Parathyroid adenoma (tissue), 2 donors: ENCODE measurements around the gene TBC1D8.
"Not testable (repeated sequence)": the region's sequence is repeated elsewhere in the genome, so short reads cannot be mapped to it uniquely, and the experiment has no call there.

Source experiments
- H2AFZ ChIP-seq: fragments of 300-600 bp; sonication (generic); one replicate; pipeline ENCODE4 v1.7.0; 2017; ENCODE audit warnings: antibody characterized with exemption, mild to moderate bottlenecking
- H3K27ac ChIP-seq: fragments of 300-600 bp; sonication (generic); one replicate; pipeline ENCODE4 v1.7.0; 2017
- H3K27me3 ChIP-seq: fragments of 300-600 bp; sonication (generic); one replicate; pipeline ENCODE4 v1.7.0; 2017; ENCODE audit warnings: low read length; ENCODE audit not compliant: control insufficient read depth, insufficient read depth
- H3K36me3 ChIP-seq: fragments of 300-600 bp; sonication (generic); one replicate; pipeline ENCODE4 v1.7.0; 2017; ENCODE audit warnings: low read length; ENCODE audit not compliant: control insufficient read depth, insufficient read depth
- H3K4me1 ChIP-seq: fragments of 300-600 bp; sonication (generic); one replicate; pipeline ENCODE4 v1.7.0; 2017; ENCODE audit warnings: control low read depth
- H3K4me2 ChIP-seq: fragments of 300-600 bp; sonication (generic); one replicate; pipeline ENCODE4 v1.7.0; 2017; ENCODE audit warnings: low read length
- H3K4me3 ChIP-seq: fragments of 300-600 bp; sonication (generic); one replicate; pipeline ENCODE4 v1.7.0; 2017; ENCODE audit warnings: low read depth, low read length
- H3K79me2 ChIP-seq: fragments of 300-600 bp; sonication (generic); one replicate; pipeline ENCODE4 v1.7.0; 2017; ENCODE audit warnings: control low read depth
- H3K9ac ChIP-seq: fragments of 300-600 bp; sonication (generic); one replicate; pipeline ENCODE4 v1.7.0; 2017; ENCODE audit warnings: mild to moderate bottlenecking
- H3K9me3 ChIP-seq: fragments of 300-600 bp; sonication (generic); one replicate; pipeline ENCODE4 v1.7.0; 2017; ENCODE audit warnings: low read length; ENCODE audit not compliant: control insufficient read depth
- CTCF ChIP-seq: fragments of 300-600 bp; sonication (generic); IDR thresholded peaks from one replicate; pipeline ENCODE4 v1.7.0; 2017; ENCODE audit warnings: antibody characterized with exemption, mild to moderate bottlenecking
- donor health status: primary hyperparathyroidism.

TBC1D8 gene

GRCh38 chr2:101176803-101177202 is 25.6 kb upstream of the TBC1D8 start:
- Histone ChIP-seq H3K4me3 (no peak overlapping the region), H3K9me3 (no peaks in the 10 kb centered on the region), H3K79me2 (no peaks in the 10 kb centered on the region), H3K9ac (no peak overlapping the region), H3K27me3 (no peaks in the 10 kb centered on the region), H3K4me2 (no peak overlapping the region), H3K4me1 (no peaks in the 10 kb centered on the region), H3K27ac (no peak overlapping the region), H3K36me3 (no peaks in the 10 kb centered on the region), H2AFZ (no peak overlapping the region)
- no peak for TF ChIP-seq CTCF

GRCh38 chr2:101175991-101176390 is 24.8 kb upstream of the TBC1D8 start:
- H3K27me3 ChIP-seq, result no peaks in the 10 kb centered on the region
- no peak overlapping the region for H3K27ac ChIP-seq
- H3K36me3 ChIP-seq, result no peaks in the 10 kb centered on the region
- H3K4me2 ChIP-seq, result no peak overlapping the region
- no peak overlapping the region for H3K4me3 ChIP-seq
- no peak overlapping the region for H3K9ac ChIP-seq
- no peak for TF ChIP-seq CTCF
- no peaks in the 10 kb centered on the region for H3K9me3 ChIP-seq
- H2AFZ ChIP-seq, result no peak overlapping the region
- H3K4me1 ChIP-seq, result no peaks in the 10 kb centered on the region
- H3K79me2 ChIP-seq, result no peaks in the 10 kb centered on the region

DNA sequence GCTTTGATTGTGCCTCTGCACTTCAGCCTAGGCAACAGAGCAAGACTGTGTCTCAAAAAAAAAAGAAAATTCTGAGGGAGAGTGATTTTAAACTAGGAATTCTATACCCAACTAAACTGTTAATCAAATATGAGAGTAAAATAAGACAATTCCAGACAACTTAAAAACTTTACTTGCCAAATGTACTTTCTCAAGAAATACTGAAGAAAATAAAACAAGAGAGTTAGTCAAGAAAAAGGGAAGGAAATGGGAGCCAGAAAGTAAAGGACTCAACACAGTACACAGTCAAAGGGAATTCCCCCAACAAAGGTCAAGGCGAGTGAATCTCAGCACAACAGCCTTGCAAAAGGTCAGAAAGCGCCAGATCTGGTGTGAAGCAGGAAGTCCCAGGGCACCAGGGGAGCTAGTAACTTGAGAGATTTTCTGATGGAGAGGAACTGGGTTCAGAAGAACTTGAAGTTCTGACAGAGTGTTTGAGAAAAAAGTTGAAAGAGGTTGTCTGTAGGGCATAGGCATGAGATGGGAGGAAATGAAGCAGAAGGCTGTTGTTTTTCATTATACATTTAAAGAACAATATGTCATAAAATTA is 22.6 kb upstream of the TBC1D8 start:
- no peaks in the 10 kb centered on the region for H3K36me3 ChIP-seq
- H3K9ac ChIP-seq, result no peak overlapping the region
- H3K4me2 ChIP-seq, result no peak overlapping the region
- H3K4me3 ChIP-seq, result no peak overlapping the region
- H3K4me1 ChIP-seq, result no peaks in the 10 kb centered on the region
- no peak overlapping the region for H3K27ac ChIP-seq
- H3K27me3 ChIP-seq, result no peaks in the 10 kb centered on the region
- no peak overlapping the region for H2AFZ ChIP-seq
- TF ChIP-seq CTCF, result no peak
- H3K79me2 ChIP-seq, result no peaks in the 10 kb centered on the region
- H3K9me3 ChIP-seq, result no peaks in the 10 kb centered on the region

GRCh38 chr2:101169822-101170221 is 18.6 kb upstream of the TBC1D8 start:
- not testable (repeated sequence) for H3K9ac ChIP-seq, H2AFZ ChIP-seq, H3K27me3 ChIP-seq, H3K36me3 ChIP-seq, H3K4me3 ChIP-seq, H3K27ac ChIP-seq, H3K9me3 ChIP-seq, H3K79me2 ChIP-seq, H3K4me1 ChIP-seq, H3K4me2 ChIP-seq

GRCh38 chr2:101168706-101169105 is 17.5 kb upstream of the TBC1D8 start:
- no peaks in the 10 kb centered on the region for H3K4me1 ChIP-seq
- no peak overlapping the region for H3K9ac ChIP-seq
- no peaks in the 10 kb centered on the region for H3K27me3 ChIP-seq
- H3K4me2 ChIP-seq, result no peak overlapping the region
- no peaks in the 10 kb centered on the region for H3K9me3 ChIP-seq
- H3K27ac ChIP-seq, result no peak overlapping the region
- no peak for TF ChIP-seq CTCF
- H2AFZ ChIP-seq, result no peak overlapping the region
- H3K4me3 ChIP-seq, result no peak overlapping the region
- H3K36me3 ChIP-seq, result no peaks in the 10 kb centered on the region
- H3K79me2 ChIP-seq, result no peaks in the 10 kb centered on the region

DNA sequence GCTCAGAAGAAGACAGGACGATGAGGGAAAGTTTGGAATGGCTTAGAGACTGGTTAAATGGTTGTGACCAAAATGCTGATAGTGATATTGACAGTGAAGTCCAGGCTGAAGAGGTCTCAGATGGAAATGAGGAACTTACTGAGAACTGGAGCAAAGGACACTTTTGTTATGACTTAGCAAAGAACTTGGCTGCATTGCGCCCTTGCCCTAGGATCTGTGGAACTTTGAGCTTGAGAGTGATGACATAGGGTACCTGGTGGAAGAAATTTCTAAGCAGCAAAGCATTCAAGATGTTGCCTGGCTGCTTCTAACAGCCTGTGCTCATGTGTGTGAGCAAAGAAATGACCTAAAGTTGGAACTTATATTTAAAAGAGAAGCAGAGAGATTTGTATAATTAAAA is 16.4 kb upstream of the TBC1D8 start:
- H3K4me3 ChIP-seq, H3K27me3 ChIP-seq, H3K27ac ChIP-seq: not testable (repeated sequence)

More for the DNA sequence above, 16.4 kb upstream of the TBC1D8 start:
- H3K36me3 ChIP-seq, H3K9me3 ChIP-seq, H3K9ac ChIP-seq, H3K4me2 ChIP-seq, H2AFZ ChIP-seq, H3K4me1 ChIP-seq, H3K79me2 ChIP-seq: not testable (repeated sequence)
